ENCODE measurements around the gene TUBA1C. TPM values are rescaled to one million over a fixed set of nuclear protein-coding genes. Genes with fewer than 3 reads are reported as not detected.

The TUBA1C gene
- total RNA-seq (2014; rRNA removed) (1,285 and 1,376 TPM in 2 replicates), Bru-seq, nascent RNA (percentile 92 among the genes with signal in this experiment), BruChase-seq, experiment 1, labeled RNA remaining after a 6-hour chase (percentile 97 among the genes with signal in this experiment), BruChase-seq, experiment 2, labeled RNA remaining after a 2-hour chase (percentile 92 among the genes with signal in this experiment)
- long read RNA-seq, transcript TUBA1C-201 (4 exons, 3,001 nt): major isoform, 89 of 591 reads
- long read RNA-seq, transcript TUBA1C-203 (2 exons, 1,105 nt): minor isoform, 14 of 591 reads
- long read RNA-seq, partial matches to known transcripts: 468 of 591 reads
- long read RNA-seq, other reads (novel, unspliced or antisense): 20 of 591 reads

GRCh38 chr12:49264873-49265792, at the start of gene TUBA1C:
TUBA1C (plus strand) TSS chr12:49265082; CDS start chr12:49265182, 100 bp downstream.
- H3K27ac ChIP-seq (ENCODE audit: low read length): peak within 1 kb of the TSS; percentile 99
- H3K4me1 ChIP-seq (ENCODE audit: insufficient read depth, low read length): peaks cover 40% of the 10 kb centered on the region
- BruUV-seq (replicated peaks): TSS peak; percentile 75
- POLR2A ChIA-PET (ENCODE audit: unreplicated experiment): interaction anchor here (0.7 kb wide), 1 partner anchor 11 kb away, joined by 4 read pairs; no protein-coding TSS in a partner anchor
- peak; percentile 68 for ATAC-seq
- peak within 1 kb of the TSS; percentile 96 for H3K4me2 ChIP-seq (ENCODE audit: low read length)
- peaks cover 86% of the 10 kb centered on the region for H3K79me2 ChIP-seq (ENCODE audit: low read length)
- H3K27me3 ChIP-seq (ENCODE audit: low read length): no peaks in the 10 kb centered on the region
- intact Hi-C loops (cut with micrococcal nuclease): no loop called here
- peak within 1 kb of the TSS; percentile 100 for H3K9ac ChIP-seq (ENCODE audit: low read length)
- peak within 1 kb of the TSS; percentile 99 for H3K4me3 ChIP-seq (ENCODE audit: low read length)
- H2AFZ ChIP-seq (ENCODE audit: low read length): peak within 1 kb of the TSS; percentile 28
- H3K9me2 ChIP-seq (replicated peaks; ENCODE audit: low read length): no peaks in the 10 kb centered on the region
- H3F3A ChIP-seq (ENCODE audit: low read length, unreplicated experiment): peaks cover 21% of the 10 kb centered on the region
- peaks cover 46% of the 10 kb centered on the region for H4K20me1 ChIP-seq (ENCODE audit: low read length)
- no peaks in the 10 kb centered on the region for H3K9me3 ChIP-seq (ENCODE audit: low read length)
- peak; percentile 98 for DNase-seq
- TF ChIP-seq EZH2phosphoT487 (IDR thresholded peaks at IDR 0.05; ENCODE audit: borderline replicate concordance, low read length) (no peak), CTCF (conservative IDR thresholded peaks at IDR 0.05; ENCODE audit: low read depth, low read length) (no peak), EZH2 (IDR thresholded peaks at IDR 0.05; ENCODE audit: low read length, unreplicated experiment) (no peak)
- peaks cover 35% of the 10 kb centered on the region for H3K36me3 ChIP-seq (ENCODE audit: low read depth, low read length)
- CTCF ChIA-PET: no interaction called here

- no peaks in the 10 kb centered on the region for H3F3A ChIP-seq (ENCODE audit: low read length, unreplicated experiment)
- H4K20me1 ChIP-seq (ENCODE audit: low read length): no peaks in the 10 kb centered on the region
- H3K9ac ChIP-seq (ENCODE audit: low read length): no peak overlapping the region
- no peaks in the 10 kb centered on the region for H3K9me2 ChIP-seq (replicated peaks; ENCODE audit: low read length)
- intact Hi-C loops (cut with micrococcal nuclease): no loop called here
- no peak overlapping the region for H3K4me2 ChIP-seq (ENCODE audit: low read length)
- H3K27me3 ChIP-seq (ENCODE audit: low read length): no peaks in the 10 kb centered on the region
- H3K27ac ChIP-seq (ENCODE audit: low read length): no peak overlapping the region
- CTCF ChIA-PET: no interaction called here
- BruUV-seq (replicated peaks): no TSS peak
- TF ChIP-seq EZH2 (IDR thresholded peaks at IDR 0.05; ENCODE audit: low read length, unreplicated experiment) (no peak), EZH2phosphoT487 (IDR thresholded peaks at IDR 0.05; ENCODE audit: borderline replicate concordance, low read length) (no peak), CTCF (conservative IDR thresholded peaks at IDR 0.05; ENCODE audit: low read depth, low read length) (no peak)
- H3K4me3 ChIP-seq (ENCODE audit: low read length): no peak overlapping the region
- peaks cover 16% of the 10 kb centered on the region for H3K4me1 ChIP-seq (ENCODE audit: insufficient read depth, low read length)
- DNase-seq (no peak), ATAC-seq (no peak)
- no peaks in the 10 kb centered on the region for H3K9me3 ChIP-seq (ENCODE audit: low read length)
- POLR2A ChIA-PET (ENCODE audit: unreplicated experiment): no interaction called here
- no peaks in the 10 kb centered on the region for H3K79me2 ChIP-seq (ENCODE audit: low read length)
- H2AFZ ChIP-seq (ENCODE audit: low read length): no peak overlapping the region
- H3K36me3 ChIP-seq (ENCODE audit: low read depth, low read length): no peaks in the 10 kb centered on the region
Observed at GRCh38 chr12:49219417-49220026, 45.4 kb upstream of the TUBA1C start.
